OCI-LY3 (cell line): ENCODE results near the gene TRIP10.

Experiments
- H2AFZ ChIP-seq: fragments of 200-600, 300-600 bp; shearing (Covaris generic); 2 replicates; pipeline ENCODE4 v1.6.0; 2014; ENCODE audit warnings: antibody characterized with exemption, low read depth, low read length
- H3K27ac ChIP-seq: fragments of 200-600, 300-600 bp; sonication (generic); 2 replicates; pipeline ENCODE4 v1.5.1; 2014; ENCODE audit warnings: mild to moderate bottlenecking, low read length, moderate library complexity, mixed read lengths
- H3K27me3 ChIP-seq: fragments of 200-600, 300-600 bp; sonication (generic); 2 replicates; pipeline ENCODE4 v1.6.1; 2014; ENCODE audit warnings: low read depth, low read length, mixed read lengths
- H3K36me3 ChIP-seq: fragments of 200-600, 300-600 bp; sonication (generic); replicated peaks from 2 replicates; pipeline ENCODE3; 2014; ENCODE audit warnings: low read depth, low read length, mixed read lengths
- H3K4me1 ChIP-seq: fragments of 300-600, 200-600 bp; sonication (generic); 2 replicates; pipeline ENCODE4 v1.6.1; 2014; ENCODE audit warnings: low read length, mixed read lengths
- H3K4me2 ChIP-seq: fragments of 200-600, 300-600 bp; sonication (generic); 2 replicates; pipeline ENCODE4 v1.6.1; 2014; ENCODE audit warnings: low read length, mixed read lengths
- H3K4me3 ChIP-seq: fragments of 300-600, 200-600 bp; sonication (generic); 2 replicates; pipeline ENCODE4 v1.5.1; 2014; ENCODE audit warnings: antibody characterized with exemption, mild to moderate bottlenecking, low read length, moderate library complexity
- H3K79me2 ChIP-seq: fragments of 300-600, 200-600 bp; shearing (Covaris generic); 2 replicates; pipeline ENCODE4 v1.6.1; 2014; ENCODE audit warnings: mild to moderate bottlenecking, low read length, mixed read lengths
- H3K9ac ChIP-seq: fragments of 300-600, 200-600 bp; shearing (Covaris generic); 2 replicates; pipeline ENCODE4 v1.6.0; 2014; ENCODE audit warnings: mild to moderate bottlenecking, low read length, moderate library complexity
- H3K9me3 ChIP-seq: fragments of 200-600, 300-600 bp; shearing (Covaris generic); 2 replicates; pipeline ENCODE4 v1.6.1; 2014; ENCODE audit warnings: low read length, mixed read lengths; ENCODE audit not compliant: insufficient read depth
- H4K20me1 ChIP-seq: fragments of 200-600, 300-600 bp; sonication (generic); 2 replicates; pipeline ENCODE4 v1.6.1; 2016; ENCODE audit warnings: low read length, mixed read lengths; ENCODE audit not compliant: insufficient read depth
- EZH2phosphoT487 ChIP-seq: fragments of 200-600 bp; shearing (Covaris generic); IDR thresholded peaks from 2 replicates; pipeline ENCODE4 v1.6.1; 2018; ENCODE audit warnings: antibody characterized with exemption, mixed run types, low read depth
- TF ChIP-seq, protein P1 (sequence below): fragments of 200-600, 300-600 bp; sonication (generic); IDR thresholded peaks from 2 replicates; pipeline ENCODE4 v1.5.1; 2014; ENCODE audit warnings: antibody characterized with exemption, low read length, low read depth

Gene TRIP10

GRCh38 chr19:6720369-6721137 lies 18.9 kb upstream of the TRIP10 start, which contains the start of gene C3:
Gene C3 (minus strand): TSS chr19:6720650. CDS start chr19:6720589, 61 bp downstream.
- no peak within 1 kb of the TSS for H3K27ac ChIP-seq

DNA sequence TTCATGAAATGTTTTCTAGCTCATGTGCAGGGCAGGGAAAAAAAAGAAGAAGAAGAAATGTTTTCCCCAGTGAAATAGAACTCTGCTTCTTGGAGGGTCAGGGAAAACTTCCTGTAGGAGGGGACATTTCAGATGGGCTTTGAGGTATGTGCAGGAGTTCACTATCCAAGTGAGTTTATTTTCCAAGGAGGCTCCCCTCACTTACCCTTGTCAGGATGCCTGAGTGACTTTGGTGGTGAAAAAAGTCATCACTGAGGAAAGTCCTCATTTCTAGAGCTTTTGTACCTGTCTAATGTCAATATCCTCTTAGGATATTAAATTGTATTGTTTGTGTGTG lies 18.4 kb upstream of the TRIP10 start:
- Histone ChIP-seq H2AFZ (no peak overlapping the region), H3K4me1 (peaks cover 31% of the 10 kb centered on the region), H3K27me3 (0 out of 2 replicates have a peak, but pooled peaks cover 4% of the 10 kb centered on the region), H3K9me3 (no peaks in the 10 kb centered on the region), H3K36me3 (no peaks in the 10 kb centered on the region), H3K27ac (no peak overlapping the region), H3K4me3 (peak overlapping the region; percentile 54), H3K9ac (peak overlapping the region; percentile 25; the same call in 1 of the 2 replicates), H3K79me2 (no peaks in the 10 kb centered on the region), H4K20me1 (no peaks in the 10 kb centered on the region), H3K4me2 (peak overlapping the region; percentile 55)
- TF ChIP-seq, protein P1, sequence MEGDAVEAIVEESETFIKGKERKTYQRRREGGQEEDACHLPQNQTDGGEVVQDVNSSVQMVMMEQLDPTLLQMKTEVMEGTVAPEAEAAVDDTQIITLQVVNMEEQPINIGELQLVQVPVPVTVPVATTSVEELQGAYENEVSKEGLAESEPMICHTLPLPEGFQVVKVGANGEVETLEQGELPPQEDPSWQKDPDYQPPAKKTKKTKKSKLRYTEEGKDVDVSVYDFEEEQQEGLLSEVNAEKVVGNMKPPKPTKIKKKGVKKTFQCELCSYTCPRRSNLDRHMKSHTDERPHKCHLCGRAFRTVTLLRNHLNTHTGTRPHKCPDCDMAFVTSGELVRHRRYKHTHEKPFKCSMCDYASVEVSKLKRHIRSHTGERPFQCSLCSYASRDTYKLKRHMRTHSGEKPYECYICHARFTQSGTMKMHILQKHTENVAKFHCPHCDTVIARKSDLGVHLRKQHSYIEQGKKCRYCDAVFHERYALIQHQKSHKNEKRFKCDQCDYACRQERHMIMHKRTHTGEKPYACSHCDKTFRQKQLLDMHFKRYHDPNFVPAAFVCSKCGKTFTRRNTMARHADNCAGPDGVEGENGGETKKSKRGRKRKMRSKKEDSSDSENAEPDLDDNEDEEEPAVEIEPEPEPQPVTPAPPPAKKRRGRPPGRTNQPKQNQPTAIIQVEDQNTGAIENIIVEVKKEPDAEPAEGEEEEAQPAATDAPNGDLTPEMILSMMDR = no peak
- no peak for TF ChIP-seq EZH2phosphoT487

More at GRCh38 chr19:6720369-6721137, 18.9 kb upstream of the TRIP10 start, which contains the start of gene C3:
- H3K4me3 ChIP-seq = peak within 1 kb of the TSS; percentile 54
- peak within 1 kb of the TSS; percentile 55 for H3K4me2 ChIP-seq
- H3K9ac ChIP-seq = peak within 1 kb of the TSS; percentile 25; the same call in 1 of the 2 replicates
- H3K79me2 ChIP-seq = no peaks in the 10 kb centered on the region
- no peak for TF ChIP-seq EZH2phosphoT487
- TF ChIP-seq, protein P1 = no peak
- H4K20me1 ChIP-seq = no peaks in the 10 kb centered on the region
- H3K4me1 ChIP-seq = peaks cover 31% of the 10 kb centered on the region
- H3K27me3 ChIP-seq = 0 out of 2 replicates have a peak, but pooled peaks cover 4% of the 10 kb centered on the region
- H3K9me3 ChIP-seq = no peaks in the 10 kb centered on the region
- H2AFZ ChIP-seq = 0 out of 2 replicates have a peak within 1 kb of the TSS, but pooled peaks have one; percentile 63
- H3K36me3 ChIP-seq = no peaks in the 10 kb centered on the region

DNA sequence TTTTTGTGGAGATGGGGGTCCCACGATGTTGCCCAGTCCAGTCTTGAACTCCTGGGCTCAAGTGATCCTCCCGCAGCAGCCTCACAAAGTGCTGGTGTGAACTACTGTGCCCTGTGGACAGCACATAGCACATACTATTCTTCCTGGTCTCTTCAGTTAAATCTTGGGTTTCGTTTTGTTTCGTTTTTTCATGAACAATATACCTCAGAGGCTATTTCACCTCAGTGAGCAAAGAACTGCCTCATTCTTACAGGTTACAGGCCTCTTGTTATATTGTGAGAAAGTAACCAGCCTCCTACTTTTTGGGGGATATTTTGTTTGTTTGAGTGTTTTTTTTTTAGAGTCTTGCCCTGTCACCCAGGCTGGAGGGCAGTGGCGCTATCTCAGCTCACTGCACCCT lies 17.7 kb upstream of the TRIP10 start:
- peak overlapping the region; percentile 63 for H2AFZ ChIP-seq
- H3K9me3 ChIP-seq = no peaks in the 10 kb centered on the region
- no peak overlapping the region for H3K27ac ChIP-seq
- peaks cover 31% of the 10 kb centered on the region for H3K4me1 ChIP-seq
- no peaks in the 10 kb centered on the region for H3K79me2 ChIP-seq
- 0 out of 2 replicates have a peak, but pooled peaks cover 4% of the 10 kb centered on the region for H3K27me3 ChIP-seq
- no peaks in the 10 kb centered on the region for H3K36me3 ChIP-seq
- peak overlapping the region; percentile 54 for H3K4me3 ChIP-seq
- H4K20me1 ChIP-seq = no peaks in the 10 kb centered on the region
- peak overlapping the region; percentile 25; the same call in 1 of the 2 replicates for H3K9ac ChIP-seq
- peak overlapping the region; percentile 55 for H3K4me2 ChIP-seq
- no peak for TF ChIP-seq EZH2phosphoT487
- TF ChIP-seq, protein P1 = no peak

- no peaks in the 10 kb centered on the region for H4K20me1 ChIP-seq
- no peak overlapping the region for H3K27ac ChIP-seq
- no peak overlapping the region for H3K9ac ChIP-seq
- H3K79me2 ChIP-seq = no peaks in the 10 kb centered on the region
- H3K4me2 ChIP-seq = no peak overlapping the region
- TF ChIP-seq, protein P1 = no peak
- no peak for TF ChIP-seq EZH2phosphoT487
- H3K36me3 ChIP-seq = no peaks in the 10 kb centered on the region
- H3K27me3 ChIP-seq = no peaks in the 10 kb centered on the region
- no peak overlapping the region for H2AFZ ChIP-seq
- H3K4me3 ChIP-seq = no peak overlapping the region
- no peaks in the 10 kb centered on the region for H3K9me3 ChIP-seq
- H3K4me1 ChIP-seq = peaks cover 36% of the 10 kb centered on the region
Measured at GRCh38 chr19:6723108-6723618, 16.3 kb upstream of the TRIP10 start.
